ENCODE results near the gene PRR13. TPM values are rescaled to one million over a fixed set of nuclear protein-coding genes. Genes with fewer than 3 reads are reported as not detected.

Gene PRR13
- total and polyA plus RNA-seq, 2 of the 13 experiments (the other 11 are each of a cell fraction or from before 2014, with no cell fraction given), result 65.0 to 102 TPM

DNA sequence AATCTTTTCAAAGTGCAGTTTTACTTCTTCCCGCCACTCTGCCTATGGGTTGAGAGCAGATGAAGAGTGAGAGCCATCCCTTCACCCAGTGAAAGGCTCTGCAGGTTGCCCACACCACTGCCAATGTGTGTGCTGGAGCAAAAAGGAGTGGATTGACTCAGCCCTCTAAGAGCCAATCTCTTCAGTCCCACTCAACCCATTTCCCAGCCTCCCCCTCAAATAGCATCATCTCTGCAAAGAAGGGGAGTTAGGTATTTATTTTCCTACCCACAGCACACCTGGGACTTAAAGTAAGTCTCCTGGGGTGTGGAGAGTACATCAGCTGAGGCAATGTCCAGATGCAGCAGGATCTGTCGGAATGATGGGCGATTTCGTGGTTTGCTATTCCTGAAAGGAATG, 42.4 kb downstream of the PRR13 start (continued):
- no peak for TF ChIP-seq HMGXB3 (CRISPR knock-in tag; IDR thresholded peaks at IDR 0.05; ENCODE audit: borderline replicate concordance)
- TF ChIP-seq SMYD3 (CRISPR knock-in tag; IDR thresholded peaks at IDR 0.05), result no peak
- TF ChIP-seq ZC3H4 (CRISPR knock-in tag; IDR thresholded peaks at IDR 0.05; ENCODE audit: borderline replicate concordance), result 0 out of 2 replicates have a peak, but pooled peaks have one; percentile 72
- TF ChIP-seq ZNF431 (CRISPR knock-in tag; IDR thresholded peaks at IDR 0.05; ENCODE audit: borderline replicate concordance, low read depth), result no peak

- CTCF ChIA-PET (ENCODE audit: low intra/inter-chr PET ratio, low total read pairs), result no interaction called here
- TF ChIP-seq ZBTB21 (CRISPR knock-in tag; IDR thresholded peaks at IDR 0.05) (no peak), NRL (CRISPR knock-in tag; IDR thresholded peaks at IDR 0.05; ENCODE audit: borderline replicate concordance) (no peak), AGO2 (optimal IDR thresholded peaks at IDR 0.05; ENCODE audit: low read depth, low read length) (peak; percentile 38), ZSCAN25 (CRISPR knock-in tag; IDR thresholded peaks at IDR 0.05) (no peak), ZBTB34 (CRISPR knock-in tag; IDR thresholded peaks at IDR 0.05) (no peak), ZNF746 (CRISPR knock-in tag; IDR thresholded peaks at IDR 0.05) (no peak), ZNF704 (CRISPR knock-in tag; IDR thresholded peaks at IDR 0.05; ENCODE audit: borderline replicate concordance) (no peak), ZNF724P (CRISPR knock-in tag; IDR thresholded peaks at IDR 0.05; ENCODE audit: borderline replicate concordance) (no peak)
- TF ChIP-seq, protein P1, sequence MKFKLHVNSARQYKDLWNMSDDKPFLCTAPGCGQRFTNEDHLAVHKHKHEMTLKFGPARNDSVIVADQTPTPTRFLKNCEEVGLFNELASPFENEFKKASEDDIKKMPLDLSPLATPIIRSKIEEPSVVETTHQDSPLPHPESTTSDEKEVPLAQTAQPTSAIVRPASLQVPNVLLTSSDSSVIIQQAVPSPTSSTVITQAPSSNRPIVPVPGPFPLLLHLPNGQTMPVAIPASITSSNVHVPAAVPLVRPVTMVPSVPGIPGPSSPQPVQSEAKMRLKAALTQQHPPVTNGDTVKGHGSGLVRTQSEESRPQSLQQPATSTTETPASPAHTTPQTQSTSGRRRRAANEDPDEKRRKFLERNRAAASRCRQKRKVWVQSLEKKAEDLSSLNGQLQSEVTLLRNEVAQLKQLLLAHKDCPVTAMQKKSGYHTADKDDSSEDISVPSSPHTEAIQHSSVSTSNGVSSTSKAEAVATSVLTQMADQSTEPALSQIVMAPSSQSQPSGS (CRISPR knock-in tag; IDR thresholded peaks at IDR 0.05), result no peak
Measured at GRCh38 chr12:53484686-53485575, 43.4 kb downstream of the PRR13 start.

More at GRCh38 chr12:53484686-53485575, 43.4 kb downstream of the PRR13 start:
- POLR2A ChIA-PET, result interaction anchor here (1.5 to 4.2 kb wide), 2 partner anchors 9 to 15 kb away, joined by 3 to 58 read pairs; partner anchors contain the start of genes MAP3K12 and TARBP2
- Histone ChIP-seq H3K4me2 (ENCODE audit: low read depth, low read length) (no peak overlapping the region), H3K27ac (ENCODE audit: extremely low read length, insufficient read depth, low read length) (no peak overlapping the region), H3K79me2 (ENCODE audit: insufficient read depth, low read length) (no peaks in the 10 kb centered on the region), H4K20me1 (ENCODE audit: insufficient read depth, low read length) (peaks cover 7% of the 10 kb centered on the region; the same call in 1 of the 2 replicates), H3K4me3 (replicated peaks in 1 of 3; ENCODE audit: insufficient read depth in 1 of 3, low read depth in 2 of 3, low read length in 3 of 3) (no peak overlapping the region), H3K9me3 (ENCODE audit: low read length) (no peaks in the 10 kb centered on the region), H2AFZ (ENCODE audit: low read length) (no peak overlapping the region), H3K9ac (ENCODE audit: insufficient read depth, low read depth, low read length) (no peak overlapping the region), H3K36me3 (replicated peaks in 1 of 2; ENCODE audit: control insufficient read depth in 1 of 2, insufficient read depth in 2 of 2, low read length in 2 of 2) (peaks cover 7 to 23% of the 10 kb centered on the region in 2 experiments), H3K27me3 (ENCODE audit: control insufficient read depth in 1 of 2, insufficient read depth in 2 of 2, low read length in 2 of 2) (no peaks in the 10 kb centered on the region), H3K4me1 (ENCODE audit: insufficient read depth, low read length) (no peaks in the 10 kb centered on the region)
- FAIRE-seq (no peak), ATAC-seq (no peak), DNase-seq (ENCODE audit: low spot score) (no peak)
- WGBS (ENCODE audit: low lambda C conversion rate), result 97% methylated on average over 6 of the region's 10 CpGs
- in situ Hi-C loops (cut with HindIII; ENCODE audit: extremely low pct_ligation_motif_present, low pct_unique_long_range_greater_than_20kb) (no loop called here), intact Hi-C loops (cut with micrococcal nuclease; ENCODE audit: unreplicated experiment) (no loop called here)
- TSS peak; percentile 9 for BruUV-seq (replicated peaks)

Data from HepG2 (cell line).